ENCODE data around the gene FAM98C.

DNA sequence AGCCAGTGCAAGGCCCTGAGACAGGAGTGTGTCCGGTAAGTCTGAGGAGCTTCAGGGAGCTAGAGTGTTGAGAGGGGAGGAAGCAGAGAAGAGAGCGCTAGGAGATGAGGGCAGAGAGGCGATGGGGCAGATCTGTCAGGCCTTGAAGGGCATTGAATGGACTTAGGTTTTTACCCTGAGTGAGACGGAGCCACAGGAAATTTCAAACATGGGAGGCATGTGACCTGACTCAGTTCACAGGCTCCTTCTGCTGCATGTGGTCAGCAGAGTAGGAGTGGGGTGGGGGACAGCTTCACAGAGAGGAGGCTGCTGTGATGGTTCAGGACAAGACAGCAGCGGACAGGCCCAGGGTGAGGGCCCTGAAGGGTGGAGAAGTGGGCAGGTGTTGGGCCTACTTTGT lies 2.5 kb upstream of the FAM98C start:
- TF ChIP-seq, protein P1, sequence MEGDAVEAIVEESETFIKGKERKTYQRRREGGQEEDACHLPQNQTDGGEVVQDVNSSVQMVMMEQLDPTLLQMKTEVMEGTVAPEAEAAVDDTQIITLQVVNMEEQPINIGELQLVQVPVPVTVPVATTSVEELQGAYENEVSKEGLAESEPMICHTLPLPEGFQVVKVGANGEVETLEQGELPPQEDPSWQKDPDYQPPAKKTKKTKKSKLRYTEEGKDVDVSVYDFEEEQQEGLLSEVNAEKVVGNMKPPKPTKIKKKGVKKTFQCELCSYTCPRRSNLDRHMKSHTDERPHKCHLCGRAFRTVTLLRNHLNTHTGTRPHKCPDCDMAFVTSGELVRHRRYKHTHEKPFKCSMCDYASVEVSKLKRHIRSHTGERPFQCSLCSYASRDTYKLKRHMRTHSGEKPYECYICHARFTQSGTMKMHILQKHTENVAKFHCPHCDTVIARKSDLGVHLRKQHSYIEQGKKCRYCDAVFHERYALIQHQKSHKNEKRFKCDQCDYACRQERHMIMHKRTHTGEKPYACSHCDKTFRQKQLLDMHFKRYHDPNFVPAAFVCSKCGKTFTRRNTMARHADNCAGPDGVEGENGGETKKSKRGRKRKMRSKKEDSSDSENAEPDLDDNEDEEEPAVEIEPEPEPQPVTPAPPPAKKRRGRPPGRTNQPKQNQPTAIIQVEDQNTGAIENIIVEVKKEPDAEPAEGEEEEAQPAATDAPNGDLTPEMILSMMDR (IDR thresholded peaks at IDR 0.05): no peak
- TF ChIP-seq POLR2A (IDR thresholded peaks at IDR 0.05): no peak

Data from thyroid gland (tissue), 4 donors.